ENCODE measurements around the gene TBC1D16. TPM values are rescaled to one million over a fixed set of nuclear protein-coding genes. Genes with fewer than 3 reads are reported as not detected.
"Not testable (repeated sequence)": the region's sequence is repeated elsewhere in the genome, so short reads cannot be mapped to it uniquely, and the experiment has no call there.

Gene TBC1D16
- total and polyA plus RNA-seq, 2 experiments from 2014 or later: 24.5 to 38.1 TPM

GRCh38 chr17:79897243-79898063, 138.2 kb downstream of the TBC1D16 start:
- 73% methylated on average over 12 of the region's 12 CpGs for WGBS (ENCODE audit: low lambda C conversion rate, missing lambda C conversion rate)
- Histone ChIP-seq H3K36me3 (replicated peaks; ENCODE audit: insufficient read depth, low read depth) (no peaks in the 10 kb centered on the region), H3K4me1 (ENCODE audit: insufficient read depth) (peaks cover 5% of the 10 kb centered on the region), H3K4me2 (no peak overlapping the region), H3K9me3 (ENCODE audit: low read depth) (no peaks in the 10 kb centered on the region), H4K20me1 (ENCODE audit: insufficient read depth, poor library complexity, severe bottlenecking) (no peaks in the 10 kb centered on the region), H3K4me3 (no peak overlapping the region), H2AFZ (no peak overlapping the region), H3K27me3 (no peaks in the 10 kb centered on the region), H3K79me2 (no peaks in the 10 kb centered on the region), H3K9me2 (replicated peaks; ENCODE audit: insufficient read depth) (no peaks in the 10 kb centered on the region), H3K27ac (peak overlapping the region; percentile 22)
- TF ChIP-seq EZH2phosphoT487 (IDR thresholded peaks at IDR 0.05; ENCODE audit: low read depth, severe bottlenecking, unreplicated experiment): no peak
- no peak for TF ChIP-seq CTCF (IDR thresholded peaks at IDR 0.05; ENCODE audit: poor library complexity)
- no peak for TF ChIP-seq EZH2 (IDR thresholded peaks at IDR 0.05; ENCODE audit: borderline replicate concordance)
- DNase-seq (ENCODE audit: low spot score): no peak

GRCh38 chr17:79893457-79893856, 142.2 kb downstream of the TBC1D16 start:
- H3K27ac ChIP-seq; H3K9me3 ChIP-seq (ENCODE audit: low read depth); H3K4me2 ChIP-seq; H4K20me1 ChIP-seq (ENCODE audit: insufficient read depth, poor library complexity, severe bottlenecking); H2AFZ ChIP-seq; DNase-seq (ENCODE audit: low spot score); H3K36me3 ChIP-seq (replicated peaks; ENCODE audit: insufficient read depth, low read depth); H3K27me3 ChIP-seq; H3K79me2 ChIP-seq; H3K4me3 ChIP-seq; H3K9me2 ChIP-seq (replicated peaks; ENCODE audit: insufficient read depth): not testable (repeated sequence)
- peaks cover 13% of the 10 kb centered on the region for H3K4me1 ChIP-seq (ENCODE audit: insufficient read depth)
- WGBS (ENCODE audit: low lambda C conversion rate, missing lambda C conversion rate): 82% methylated on average over 4 of the region's 4 CpGs

- no peak for TF ChIP-seq EZH2 (IDR thresholded peaks at IDR 0.05; ENCODE audit: borderline replicate concordance)
- no peak for TF ChIP-seq CTCF (IDR thresholded peaks at IDR 0.05; ENCODE audit: poor library complexity)
- no peak for TF ChIP-seq EZH2phosphoT487 (IDR thresholded peaks at IDR 0.05; ENCODE audit: low read depth, severe bottlenecking, unreplicated experiment)
- no peaks in the 10 kb centered on the region for H4K20me1 ChIP-seq (ENCODE audit: insufficient read depth, poor library complexity, severe bottlenecking)
- WGBS (ENCODE audit: low lambda C conversion rate, missing lambda C conversion rate): 77% methylated on average over 11 of the region's 11 CpGs
- no peaks in the 10 kb centered on the region for H3K9me2 ChIP-seq (replicated peaks; ENCODE audit: insufficient read depth)
- peak; percentile 35 for DNase-seq (ENCODE audit: low spot score)
- H3K36me3 ChIP-seq (replicated peaks; ENCODE audit: insufficient read depth, low read depth): no peaks in the 10 kb centered on the region
- H3K27me3 ChIP-seq: no peaks in the 10 kb centered on the region
- H3K4me3 ChIP-seq: no peak overlapping the region
- no peak overlapping the region for H2AFZ ChIP-seq
- no peak overlapping the region for H3K4me2 ChIP-seq
- peaks cover 8% of the 10 kb centered on the region for H3K4me1 ChIP-seq (ENCODE audit: insufficient read depth)
- H3K79me2 ChIP-seq: no peaks in the 10 kb centered on the region
- no peak overlapping the region for H3K27ac ChIP-seq
- H3K9me3 ChIP-seq (ENCODE audit: low read depth): no peaks in the 10 kb centered on the region
These were observed 143.0 kb downstream of the TBC1D16 start for GRCh38 chr17:79892457-79893241.

Data from hepatocyte (in vitro differentiated cells).